T-helper 1 cell treated with Interleukin-12 subunit alpha and Interleukin-12 subunit beta and Interleukin-4 antibody, amounts not matched to agents 30 ng/mL and 1 ng/mL, for 36 hours (primary cell): ENCODE results near the gene CCDC14. TPM values are rescaled to one million over a fixed set of nuclear protein-coding genes. Genes with fewer than 3 reads are reported as not detected.

Source experiments
- intact Hi-C: fragments of 100-400 bp; cut with micrococcal nuclease; formaldehyde crosslinking; loops from one replicate; pipeline ENCODE4 v1.15.1; 2024
- total RNA-seq: library from RNA; stranded (reverse); gene quantifications from 2 replicates; pipeline ENCODE4 v1.2.3, GENCODE V29; 2022

Gene CCDC14
- total RNA-seq, 1 donor from 2014 or later: 38.3 TPM

- intact Hi-C loops: no loop called here
These were observed 91.9 kb downstream of the CCDC14 start for GRCh38 chr3:123869165-123869564.

GRCh38 chr3:123864706-123865105, 96.3 kb downstream of the CCDC14 start:
- intact Hi-C loops: no loop called here

Other genes starting within 250 kb of the CCDC14 start
- 0.25 TPM in 1 of 2 replicates, not detected in the other for gene MYLK, start 76.9 kb downstream of the CCDC14 start, total RNA-seq
- not detected in 2 replicates for gene ROPN1, start 30.9 kb upstream of the CCDC14 start, total RNA-seq
- gene KALRN, start 72.1 kb upstream of the CCDC14 start, total RNA-seq: 0.07 and 0.34 TPM in 2 replicates